PFSK-1 (cell line): Measurements from ENCODE around the gene OPCML.

Source experiments
- SIN3A ChIP-seq: IDR thresholded peaks from 2 replicates; pipeline ENCODE4 v1.6.1; 2012; ENCODE audit warnings: mild to moderate bottlenecking, low read length, moderate library complexity, borderline replicate concordance; ENCODE audit not compliant: insufficient read depth
- TF ChIP-seq, protein P1 (sequence below), 2 experiments: IDR thresholded peaks; 2 replicates each; pipeline versions ENCODE4 v1.6.1 to v1.8.0; 2011 to 2012; ENCODE audit warnings: low read depth in 2 of 2, low read length in 2 of 2, control low read depth in 1 of 2, inconsistent platforms in 1 of 2, mild to moderate bottlenecking in 1 of 2, moderate library complexity in 1 of 2; ENCODE audit not compliant: insufficient read depth in 1 of 2

DNA sequence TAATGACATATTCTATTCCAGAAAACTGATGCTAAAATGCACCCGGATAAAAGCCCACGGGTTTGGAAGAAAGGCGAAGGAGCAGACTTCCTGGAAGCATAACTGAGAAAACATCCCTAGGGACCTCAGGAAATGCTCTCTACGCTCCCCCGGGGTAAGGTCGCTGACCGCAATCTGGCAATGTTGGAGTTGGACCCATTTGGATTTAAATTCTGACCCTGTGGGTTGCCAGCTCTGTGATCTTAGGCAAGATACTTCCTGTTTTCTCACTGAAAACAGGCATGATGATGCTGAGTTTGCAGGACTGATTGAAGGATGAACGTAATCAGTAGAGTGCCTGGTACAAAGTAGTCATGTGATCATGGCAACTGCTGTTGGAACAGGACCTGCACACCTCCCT is 1107.9 kb downstream of the OPCML start:
- no peak for TF ChIP-seq SIN3A
- TF ChIP-seq, protein P1, sequence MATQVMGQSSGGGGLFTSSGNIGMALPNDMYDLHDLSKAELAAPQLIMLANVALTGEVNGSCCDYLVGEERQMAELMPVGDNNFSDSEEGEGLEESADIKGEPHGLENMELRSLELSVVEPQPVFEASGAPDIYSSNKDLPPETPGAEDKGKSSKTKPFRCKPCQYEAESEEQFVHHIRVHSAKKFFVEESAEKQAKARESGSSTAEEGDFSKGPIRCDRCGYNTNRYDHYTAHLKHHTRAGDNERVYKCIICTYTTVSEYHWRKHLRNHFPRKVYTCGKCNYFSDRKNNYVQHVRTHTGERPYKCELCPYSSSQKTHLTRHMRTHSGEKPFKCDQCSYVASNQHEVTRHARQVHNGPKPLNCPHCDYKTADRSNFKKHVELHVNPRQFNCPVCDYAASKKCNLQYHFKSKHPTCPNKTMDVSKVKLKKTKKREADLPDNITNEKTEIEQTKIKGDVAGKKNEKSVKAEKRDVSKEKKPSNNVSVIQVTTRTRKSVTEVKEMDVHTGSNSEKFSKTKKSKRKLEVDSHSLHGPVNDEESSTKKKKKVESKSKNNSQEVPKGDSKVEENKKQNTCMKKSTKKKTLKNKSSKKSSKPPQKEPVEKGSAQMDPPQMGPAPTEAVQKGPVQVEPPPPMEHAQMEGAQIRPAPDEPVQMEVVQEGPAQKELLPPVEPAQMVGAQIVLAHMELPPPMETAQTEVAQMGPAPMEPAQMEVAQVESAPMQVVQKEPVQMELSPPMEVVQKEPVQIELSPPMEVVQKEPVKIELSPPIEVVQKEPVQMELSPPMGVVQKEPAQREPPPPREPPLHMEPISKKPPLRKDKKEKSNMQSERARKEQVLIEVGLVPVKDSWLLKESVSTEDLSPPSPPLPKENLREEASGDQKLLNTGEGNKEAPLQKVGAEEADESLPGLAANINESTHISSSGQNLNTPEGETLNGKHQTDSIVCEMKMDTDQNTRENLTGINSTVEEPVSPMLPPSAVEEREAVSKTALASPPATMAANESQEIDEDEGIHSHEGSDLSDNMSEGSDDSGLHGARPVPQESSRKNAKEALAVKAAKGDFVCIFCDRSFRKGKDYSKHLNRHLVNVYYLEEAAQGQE (IDR thresholded peaks at IDR 0.05; ENCODE audit: insufficient read depth in 1 of 2, low read depth in 2 of 2, low read length in 2 of 2): no peak
